HepG2 (cell line): ENCODE results near the gene ATP6V0E2. TPM values are rescaled to one million over a fixed set of nuclear protein-coding genes. Genes with fewer than 3 reads are reported as not detected.

Experiments used
- IKZF4 ChIP-seq: sonication (generic); formaldehyde crosslinking; IDR thresholded peaks from 2 replicates; pipeline ENCODE4 v1.5.1; 2020; ENCODE audit warnings: borderline replicate concordance, mild to moderate bottlenecking, low read depth, missing genetic modification reagents; ENCODE audit errors: not compliant biosample characterization
- MAFF ChIP-seq: IDR thresholded peaks from 2 replicates; pipeline ENCODE4 v1.6.1; 2011; ENCODE audit warnings: low read depth, low read length, improper control_type of control experiment
- MEF2D ChIP-seq: sonication (generic); formaldehyde crosslinking; IDR thresholded peaks from 2 replicates; pipeline ENCODE4 v1.5.1; 2020; ENCODE audit warnings: mild to moderate bottlenecking, missing genetic modification reagents
- RFX3 ChIP-seq: IDR thresholded peaks from 2 replicates; pipeline ENCODE4 v1.6.1; 2016; ENCODE audit warnings: missing biosample characterization, missing genetic modification reagents
- RORA ChIP-seq: sonication (generic); formaldehyde crosslinking; IDR thresholded peaks from 2 replicates; pipeline ENCODE4 v1.5.0; 2020; ENCODE audit warnings: mild to moderate bottlenecking, missing genetic modification reagents, moderate library complexity
- SAP130 ChIP-seq: IDR thresholded peaks from 2 replicates; pipeline ENCODE4 v1.6.1; 2016; ENCODE audit warnings: low read depth
- SRSF1 ChIP-seq: fragments of 200-400 bp; formaldehyde crosslinking; optimal IDR thresholded peaks from 2 replicates; pipeline ENCODE3; 2017; ENCODE audit warnings: mild to moderate bottlenecking, low read depth, low read length, moderate library complexity
- ZFP41 ChIP-seq: sonication (generic); formaldehyde crosslinking; IDR thresholded peaks from 2 replicates; pipeline ENCODE4 v1.4.0; 2020; ENCODE audit warnings: mild to moderate bottlenecking, missing genetic modification reagents, borderline replicate concordance
- ZFP90 ChIP-seq: sonication (generic); formaldehyde crosslinking; IDR thresholded peaks from 2 replicates; pipeline ENCODE4 v1.8.0; 2022; ENCODE audit warnings: missing genetic modification reagents, mild to moderate bottlenecking, inconsistent platforms, borderline replicate concordance
- ZNF234 ChIP-seq: sonication (generic); formaldehyde crosslinking; conservative IDR thresholded peaks from 2 replicates; pipeline ENCODE4 v1.5.1; 2020; ENCODE audit warnings: mild to moderate bottlenecking, missing genetic modification reagents
- ZNF569 ChIP-seq: sonication (generic); formaldehyde crosslinking; IDR thresholded peaks from 2 replicates; pipeline ENCODE4 v1.5.0; 2020; ENCODE audit warnings: mild to moderate bottlenecking, missing genetic modification reagents, moderate library complexity, borderline replicate concordance
- polyA plus RNA-seq, 8 experiments: library from polyadenylated mRNA; depleted of rRNA in 3 of 8; stranded (reverse) in 7 of 8; unstranded in 1 of 8; fragments of >200 nt; fragmentation: Illumina TruSeq in 4 of 8; extraction: Trizol in 4 of 8; gene quantifications; 2 replicates each; pipeline versions ENCODE4 v1.2.1 to v1.2.3, GENCODE V29; 2011 to 2016; ENCODE audit warnings: low read depth in 4 of 8, missing spikeins in 1 of 8, mixed read lengths in 1 of 8; ENCODE audit not compliant: insufficient read depth in 1 of 8
- total RNA-seq, 5 experiments: library from RNA; depleted of rRNA; stranded (reverse); fragments of >200 nt; fragmentation: Illumina TruSeq; extraction: Trizol; gene quantifications; 2 replicates each; pipeline ENCODE4 v1.2.3, GENCODE V29; 2016; ENCODE audit warnings: low read depth in 1 of 5
- TF ChIP-seq, protein P1 (sequence below): sonication (generic); formaldehyde crosslinking; IDR thresholded peaks from 2 replicates; pipeline ENCODE4 v1.5.1; 2020; ENCODE audit warnings: mild to moderate bottlenecking, missing genetic modification reagents
- TF ChIP-seq, protein P2 (sequence below): IDR thresholded peaks from 2 replicates; pipeline ENCODE4 v1.6.1; 2016; ENCODE audit warnings: mild to moderate bottlenecking, missing biosample characterization, missing genetic modification reagents
- TF ChIP-seq, protein P3 (sequence below): sonication (generic); formaldehyde crosslinking; IDR thresholded peaks from 2 replicates; pipeline ENCODE4 v1.4.0; 2020; ENCODE audit warnings: missing genetic modification reagents, low read depth, mild to moderate bottlenecking, borderline replicate concordance
- TF ChIP-seq, protein P4 (sequence below): sonication (generic); formaldehyde crosslinking; IDR thresholded peaks from 2 replicates; pipeline ENCODE4 v1.5.1; 2020; ENCODE audit warnings: mild to moderate bottlenecking, missing genetic modification reagents, borderline replicate concordance

The ATP6V0E2 gene
- total and polyA plus RNA-seq, 2 of the 13 experiments (the other 11 are each of a cell fraction or from before 2014, with no cell fraction given), result 36.8 to 203 TPM

DNA sequence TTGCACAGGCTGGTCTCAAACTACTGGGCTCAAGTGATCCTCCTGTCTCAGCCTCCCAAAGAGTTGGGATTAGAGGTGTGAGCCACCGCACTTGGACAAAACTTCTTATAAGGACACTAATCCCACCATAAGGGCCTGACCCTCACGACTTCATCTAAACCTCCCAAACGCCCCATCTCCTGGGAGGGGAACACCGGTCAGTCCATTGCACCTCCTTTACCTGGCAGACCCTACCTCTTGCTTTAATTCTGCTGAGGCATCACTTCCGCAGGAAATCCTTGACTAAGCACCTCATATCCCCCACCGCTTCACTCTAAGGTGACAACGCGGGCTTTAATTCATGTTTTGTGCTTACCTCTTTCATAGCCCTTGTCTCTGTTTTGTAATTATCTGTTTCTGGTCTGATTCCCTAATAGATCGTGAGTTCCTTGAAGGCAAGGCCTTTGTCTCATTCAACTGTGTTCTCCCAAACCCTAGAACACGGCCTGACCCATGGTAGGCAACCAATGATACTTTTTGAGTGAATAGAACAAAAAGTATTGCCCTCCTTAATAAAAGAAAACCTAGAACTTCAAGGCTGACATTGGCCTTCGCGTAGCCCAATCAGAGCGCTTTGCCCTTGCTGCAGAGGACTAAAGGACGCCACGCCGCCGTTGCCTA lies 36.1 kb upstream of the ATP6V0E2 start (continued):
- TF ChIP-seq, protein P1, sequence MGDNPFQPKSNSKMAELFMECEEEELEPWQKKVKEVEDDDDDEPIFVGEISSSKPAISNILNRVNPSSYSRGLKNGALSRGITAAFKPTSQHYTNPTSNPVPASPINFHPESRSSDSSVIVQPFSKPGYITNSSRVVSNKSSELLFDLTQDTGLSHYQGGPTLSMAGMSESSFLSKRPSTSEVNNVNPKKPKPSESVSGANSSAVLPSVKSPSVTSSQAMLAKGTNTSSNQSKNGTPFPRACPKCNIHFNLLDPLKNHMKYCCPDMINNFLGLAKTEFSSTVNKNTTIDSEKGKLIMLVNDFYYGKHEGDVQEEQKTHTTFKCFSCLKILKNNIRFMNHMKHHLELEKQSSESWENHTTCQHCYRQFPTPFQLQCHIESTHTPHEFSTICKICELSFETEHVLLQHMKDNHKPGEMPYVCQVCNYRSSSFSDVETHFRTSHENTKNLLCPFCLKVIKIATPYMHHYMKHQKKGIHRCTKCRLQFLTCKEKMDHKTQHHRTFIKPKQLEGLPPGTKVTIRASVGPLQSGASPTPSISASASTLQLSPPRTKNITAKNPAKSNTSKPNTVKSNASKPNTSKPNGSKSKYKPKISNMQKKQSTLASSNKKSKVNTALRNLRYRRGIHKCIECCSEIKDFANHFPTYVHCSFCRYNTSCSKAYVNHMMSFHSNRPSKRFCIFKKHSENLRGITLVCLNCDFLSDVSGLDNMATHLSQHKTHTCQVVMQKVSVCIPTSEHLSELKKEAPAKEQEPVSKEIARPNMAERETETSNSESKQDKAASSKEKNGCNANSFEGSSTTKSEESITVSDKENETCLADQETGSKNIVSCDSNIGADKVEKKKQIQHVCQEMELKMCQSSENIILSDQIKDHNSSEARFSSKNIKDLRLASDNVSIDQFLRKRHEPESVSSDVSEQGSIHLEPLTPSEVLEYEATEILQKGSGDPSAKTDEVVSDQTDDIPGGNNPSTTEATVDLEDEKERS (CRISPR knock-in tag), result no peak
- TF ChIP-seq, protein P2, sequence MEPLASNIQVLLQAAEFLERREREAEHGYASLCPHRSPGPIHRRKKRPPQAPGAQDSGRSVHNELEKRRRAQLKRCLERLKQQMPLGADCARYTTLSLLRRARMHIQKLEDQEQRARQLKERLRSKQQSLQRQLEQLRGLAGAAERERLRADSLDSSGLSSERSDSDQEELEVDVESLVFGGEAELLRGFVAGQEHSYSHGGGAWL (CRISPR knock-in tag), result no peak
- TF ChIP-seq RORA (CRISPR knock-in tag), result no peak
- no peak for TF ChIP-seq ZFP90 (CRISPR knock-in tag)
- TF ChIP-seq RFX3 (CRISPR knock-in tag), result peak; percentile 90; the same call in 1 of the 2 replicates
- TF ChIP-seq, protein P3, sequence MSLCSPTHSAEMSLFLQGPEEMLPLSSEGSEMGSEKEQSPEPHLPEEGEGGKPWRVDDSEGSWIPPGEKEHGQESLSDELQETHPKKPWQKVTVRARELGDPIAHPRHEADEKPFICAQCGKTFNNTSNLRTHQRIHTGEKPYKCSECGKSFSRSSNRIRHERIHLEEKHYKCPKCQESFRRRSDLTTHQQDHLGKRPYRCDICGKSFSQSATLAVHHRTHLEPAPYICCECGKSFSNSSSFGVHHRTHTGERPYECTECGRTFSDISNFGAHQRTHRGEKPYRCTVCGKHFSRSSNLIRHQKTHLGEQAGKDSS (CRISPR knock-in tag), result no peak
- peak; percentile 3 for TF ChIP-seq SRSF1
- peak; percentile 53; the same call in 1 of the 2 replicates for TF ChIP-seq MAFF
- no peak for TF ChIP-seq IKZF4 (CRISPR knock-in tag)
- no peak for TF ChIP-seq ZFP41 (CRISPR knock-in tag)
- TF ChIP-seq ZNF569 (CRISPR knock-in tag), result no peak
- 0 out of 2 replicates have a peak, but pooled peaks have one; percentile 9 for TF ChIP-seq MEF2D (CRISPR knock-in tag)
- no peak for TF ChIP-seq ZNF234 (CRISPR knock-in tag)
- TF ChIP-seq, protein P4, sequence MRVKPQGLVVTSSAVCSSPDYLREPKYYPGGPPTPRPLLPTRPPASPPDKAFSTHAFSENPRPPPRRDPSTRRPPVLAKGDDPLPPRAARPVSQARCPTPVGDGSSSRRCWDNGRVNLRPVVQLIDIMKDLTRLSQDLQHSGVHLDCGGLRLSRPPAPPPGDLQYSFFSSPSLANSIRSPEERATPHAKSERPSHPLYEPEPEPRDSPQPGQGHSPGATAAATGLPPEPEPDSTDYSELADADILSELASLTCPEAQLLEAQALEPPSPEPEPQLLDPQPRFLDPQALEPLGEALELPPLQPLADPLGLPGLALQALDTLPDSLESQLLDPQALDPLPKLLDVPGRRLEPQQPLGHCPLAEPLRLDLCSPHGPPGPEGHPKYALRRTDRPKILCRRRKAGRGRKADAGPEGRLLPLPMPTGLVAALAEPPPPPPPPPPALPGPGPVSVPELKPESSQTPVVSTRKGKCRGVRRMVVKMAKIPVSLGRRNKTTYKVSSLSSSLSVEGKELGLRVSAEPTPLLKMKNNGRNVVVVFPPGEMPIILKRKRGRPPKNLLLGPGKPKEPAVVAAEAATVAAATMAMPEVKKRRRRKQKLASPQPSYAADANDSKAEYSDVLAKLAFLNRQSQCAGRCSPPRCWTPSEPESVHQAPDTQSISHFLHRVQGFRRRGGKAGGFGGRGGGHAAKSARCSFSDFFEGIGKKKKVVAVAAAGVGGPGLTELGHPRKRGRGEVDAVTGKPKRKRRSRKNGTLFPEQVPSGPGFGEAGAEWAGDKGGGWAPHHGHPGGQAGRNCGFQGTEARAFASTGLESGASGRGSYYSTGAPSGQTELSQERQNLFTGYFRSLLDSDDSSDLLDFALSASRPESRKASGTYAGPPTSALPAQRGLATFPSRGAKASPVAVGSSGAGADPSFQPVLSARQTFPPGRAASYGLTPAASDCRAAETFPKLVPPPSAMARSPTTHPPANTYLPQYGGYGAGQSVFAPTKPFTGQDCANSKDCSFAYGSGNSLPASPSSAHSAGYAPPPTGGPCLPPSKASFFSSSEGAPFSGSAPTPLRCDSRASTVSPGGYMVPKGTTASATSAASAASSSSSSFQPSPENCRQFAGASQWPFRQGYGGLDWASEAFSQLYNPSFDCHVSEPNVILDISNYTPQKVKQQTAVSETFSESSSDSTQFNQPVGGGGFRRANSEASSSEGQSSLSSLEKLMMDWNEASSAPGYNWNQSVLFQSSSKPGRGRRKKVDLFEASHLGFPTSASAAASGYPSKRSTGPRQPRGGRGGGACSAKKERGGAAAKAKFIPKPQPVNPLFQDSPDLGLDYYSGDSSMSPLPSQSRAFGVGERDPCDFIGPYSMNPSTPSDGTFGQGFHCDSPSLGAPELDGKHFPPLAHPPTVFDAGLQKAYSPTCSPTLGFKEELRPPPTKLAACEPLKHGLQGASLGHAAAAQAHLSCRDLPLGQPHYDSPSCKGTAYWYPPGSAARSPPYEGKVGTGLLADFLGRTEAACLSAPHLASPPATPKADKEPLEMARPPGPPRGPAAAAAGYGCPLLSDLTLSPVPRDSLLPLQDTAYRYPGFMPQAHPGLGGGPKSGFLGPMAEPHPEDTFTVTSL (CRISPR knock-in tag), result no peak
- peak; percentile 92; the same call in 1 of the 2 replicates for TF ChIP-seq SAP130 (CRISPR knock-in tag)
- TF ChIP-seq, all 625 proteins: peak for 11
